DLD1 (cell line): Measurements from ENCODE around the gene FOXO3.

ENCODE experiments used
- in situ Hi-C: cut with HindIII; loops from 2 replicates; pipeline ENCODE4 v1.10.0; 2017; ENCODE audit warnings: low sequenced_read_pairs

Gene FOXO3

DNA sequence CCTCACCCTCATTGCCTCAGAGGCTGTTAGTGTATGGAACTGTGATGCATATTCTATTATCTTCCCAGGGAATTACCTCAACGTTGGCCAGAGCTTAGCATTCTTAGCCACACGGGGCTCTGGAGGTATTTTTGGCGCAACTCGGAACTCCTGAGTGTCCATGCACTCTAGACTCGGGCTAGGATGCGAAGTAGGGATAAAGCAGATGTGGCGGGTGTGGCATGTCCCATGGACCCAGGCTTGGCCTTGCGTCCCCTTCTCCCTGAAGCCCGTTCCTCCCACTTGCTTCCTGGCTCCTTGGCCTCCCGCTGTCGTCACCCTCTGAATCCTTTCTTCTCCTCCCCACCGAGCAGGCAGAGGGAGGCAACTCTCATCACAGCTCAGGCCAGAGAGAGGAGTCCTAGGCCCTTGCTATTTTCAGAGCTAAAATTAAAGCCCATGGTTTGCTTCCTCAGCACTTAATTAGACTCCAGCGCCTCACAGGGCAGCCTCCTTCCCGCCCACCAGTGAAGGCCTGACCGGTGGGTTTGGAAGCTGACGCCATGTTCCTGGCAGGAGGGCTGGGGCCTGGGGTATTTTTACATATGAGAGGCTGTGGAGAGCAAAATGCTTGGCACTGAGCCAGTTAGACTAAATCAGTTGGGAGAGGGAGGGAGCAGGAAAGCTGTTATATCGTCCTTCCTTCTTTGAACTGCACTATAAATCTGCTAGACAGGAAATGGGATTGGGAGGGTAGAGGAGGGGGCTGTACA is 138.7 kb downstream of the FOXO3 start:
- in situ Hi-C loops, result no loop called here

- in situ Hi-C loops, result no loop called here
Measured at GRCh38 chr6:108702106-108702851, 141.6 kb downstream of the FOXO3 start.

DNA sequence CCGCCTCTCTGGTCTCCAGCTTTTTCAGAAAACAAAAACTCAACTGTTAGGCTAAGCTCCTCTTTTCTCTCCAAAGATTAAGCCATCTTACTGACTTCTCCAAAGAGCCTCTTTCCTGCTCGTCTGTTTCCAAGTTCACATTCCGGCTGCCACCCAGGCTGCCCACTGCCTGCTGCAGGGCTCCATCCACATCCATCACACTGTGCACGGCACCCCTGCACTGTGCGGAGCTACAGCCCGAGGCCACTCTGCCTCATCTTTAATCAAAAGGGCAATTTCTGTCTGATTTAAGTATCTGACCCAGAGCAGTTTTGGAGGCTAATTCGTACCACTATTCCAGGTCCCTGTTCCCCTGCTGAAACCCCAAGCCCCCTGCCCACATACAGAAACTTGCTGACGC is 145.9 kb downstream of the FOXO3 start:
- in situ Hi-C loops, result no loop called here

- in situ Hi-C loops, result no loop called here
Measured at GRCh38 chr6:108707328-108707976, 146.7 kb downstream of the FOXO3 start.

DNA sequence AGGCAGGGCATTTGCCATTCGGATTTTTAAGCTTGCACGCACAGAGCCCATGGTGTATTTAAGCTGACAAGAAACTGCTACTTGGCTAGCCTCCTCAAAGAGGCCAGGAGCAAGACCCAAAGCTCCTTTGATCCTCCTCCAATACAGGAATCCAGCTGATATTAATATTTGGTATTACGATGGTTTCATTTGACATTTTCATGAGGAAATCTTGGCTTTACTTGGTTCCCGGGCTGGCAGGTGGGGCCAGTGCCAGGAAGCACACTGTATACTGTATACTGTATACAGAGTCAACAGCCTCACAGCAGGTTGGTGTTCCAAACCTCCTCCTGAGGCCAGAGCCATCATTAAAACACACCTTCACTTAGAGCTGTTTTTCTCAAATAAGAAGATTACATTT is 149.3 kb downstream of the FOXO3 start:
- in situ Hi-C loops, result no loop called here

GRCh38 chr6:108710551-108710950 is 149.8 kb downstream of the FOXO3 start:
- in situ Hi-C loops, result no loop called here

GRCh38 chr6:108711071-108711470 is 150.4 kb downstream of the FOXO3 start:
- in situ Hi-C loops, result no loop called here

GRCh38 chr6:108711826-108712225 is 151.1 kb downstream of the FOXO3 start:
- in situ Hi-C loops, result no loop called here

DNA sequence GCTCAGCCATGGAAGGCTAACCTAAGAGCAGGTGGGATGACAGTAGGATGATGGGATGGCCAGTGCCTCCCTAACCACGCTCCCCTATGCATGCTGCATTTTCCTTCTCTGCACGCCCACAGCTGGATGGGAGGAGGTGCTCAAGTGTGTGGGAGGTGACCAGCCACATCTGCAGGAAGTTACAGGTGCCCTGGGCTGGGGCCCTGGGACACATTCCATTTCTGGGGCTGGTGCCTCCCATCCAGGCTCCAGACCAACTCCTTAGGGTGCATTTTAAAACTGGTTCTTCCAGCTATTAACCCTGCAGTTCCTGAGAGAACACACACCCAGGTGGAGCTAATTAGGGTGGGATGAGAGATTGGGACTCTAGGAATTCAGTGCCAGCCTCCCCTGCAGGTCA is 152.2 kb downstream of the FOXO3 start:
- in situ Hi-C loops, result no loop called here

DNA sequence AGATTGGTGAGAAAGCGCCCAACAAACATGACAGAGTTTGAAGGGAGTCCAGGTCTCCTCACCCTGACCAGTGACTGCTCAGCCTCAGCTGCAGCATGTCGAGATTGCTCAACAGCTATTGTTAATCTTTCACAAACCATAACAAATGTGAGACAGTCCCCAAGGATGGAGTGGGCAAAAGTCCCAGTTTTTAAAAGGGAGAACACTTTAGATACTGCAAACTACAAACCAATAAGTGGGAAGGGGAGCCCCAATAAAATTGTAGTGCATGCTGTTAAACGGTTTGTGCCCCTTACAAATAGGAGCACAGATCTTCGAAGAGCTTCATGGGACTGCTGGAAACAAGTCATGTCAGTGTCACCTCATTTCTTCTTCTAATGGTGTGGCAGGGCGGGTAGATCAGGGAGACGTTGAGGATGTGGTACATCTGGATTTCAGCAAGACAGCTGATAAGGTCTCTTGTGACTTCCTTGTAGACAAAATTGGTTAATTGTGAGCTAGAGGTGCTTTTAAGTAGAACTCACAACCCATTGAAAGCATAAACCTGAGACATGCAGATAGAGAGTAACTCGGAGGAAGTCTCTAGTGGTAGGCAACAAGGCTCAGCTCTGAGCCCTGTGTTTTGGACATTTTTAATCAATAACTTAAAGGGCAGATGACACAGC is 153.5 kb downstream of the FOXO3 start:
- in situ Hi-C loops, result no loop called here

DNA sequence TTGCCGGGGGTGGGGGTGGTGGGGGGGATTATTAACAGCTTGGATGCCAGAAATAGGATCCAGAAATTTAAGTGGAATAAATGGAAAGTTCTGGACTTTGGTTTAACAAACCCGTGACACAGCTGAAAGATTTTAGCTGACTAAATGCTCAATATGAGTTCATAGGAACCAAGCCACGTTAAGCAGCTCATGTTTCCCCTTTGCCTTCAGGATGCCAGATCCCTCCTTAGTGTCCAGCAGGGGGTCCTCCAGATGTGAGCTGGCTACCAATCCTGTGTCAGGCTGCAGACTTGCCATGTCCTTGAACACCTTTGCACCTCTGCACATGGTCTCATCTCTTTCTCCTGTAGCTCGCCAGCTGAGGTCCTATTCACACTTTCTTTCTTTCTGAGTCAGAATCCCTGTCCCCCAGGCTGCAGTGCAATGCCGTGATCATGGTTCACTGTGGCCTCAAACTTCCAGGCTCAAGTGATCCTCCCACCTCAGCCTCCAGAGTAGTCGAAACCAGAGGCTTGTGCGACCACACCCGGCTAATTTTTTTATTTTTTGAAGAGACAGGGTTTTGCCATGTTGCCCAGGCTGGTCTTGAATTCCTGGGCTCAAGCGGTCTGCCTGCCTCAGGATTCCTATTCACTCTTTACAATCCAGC is 154.2 kb downstream of the FOXO3 start:
- in situ Hi-C loops, result no loop called here

- in situ Hi-C loops, result no loop called here
Measured at GRCh38 chr6:108715832-108716231, 155.1 kb downstream of the FOXO3 start.

DNA sequence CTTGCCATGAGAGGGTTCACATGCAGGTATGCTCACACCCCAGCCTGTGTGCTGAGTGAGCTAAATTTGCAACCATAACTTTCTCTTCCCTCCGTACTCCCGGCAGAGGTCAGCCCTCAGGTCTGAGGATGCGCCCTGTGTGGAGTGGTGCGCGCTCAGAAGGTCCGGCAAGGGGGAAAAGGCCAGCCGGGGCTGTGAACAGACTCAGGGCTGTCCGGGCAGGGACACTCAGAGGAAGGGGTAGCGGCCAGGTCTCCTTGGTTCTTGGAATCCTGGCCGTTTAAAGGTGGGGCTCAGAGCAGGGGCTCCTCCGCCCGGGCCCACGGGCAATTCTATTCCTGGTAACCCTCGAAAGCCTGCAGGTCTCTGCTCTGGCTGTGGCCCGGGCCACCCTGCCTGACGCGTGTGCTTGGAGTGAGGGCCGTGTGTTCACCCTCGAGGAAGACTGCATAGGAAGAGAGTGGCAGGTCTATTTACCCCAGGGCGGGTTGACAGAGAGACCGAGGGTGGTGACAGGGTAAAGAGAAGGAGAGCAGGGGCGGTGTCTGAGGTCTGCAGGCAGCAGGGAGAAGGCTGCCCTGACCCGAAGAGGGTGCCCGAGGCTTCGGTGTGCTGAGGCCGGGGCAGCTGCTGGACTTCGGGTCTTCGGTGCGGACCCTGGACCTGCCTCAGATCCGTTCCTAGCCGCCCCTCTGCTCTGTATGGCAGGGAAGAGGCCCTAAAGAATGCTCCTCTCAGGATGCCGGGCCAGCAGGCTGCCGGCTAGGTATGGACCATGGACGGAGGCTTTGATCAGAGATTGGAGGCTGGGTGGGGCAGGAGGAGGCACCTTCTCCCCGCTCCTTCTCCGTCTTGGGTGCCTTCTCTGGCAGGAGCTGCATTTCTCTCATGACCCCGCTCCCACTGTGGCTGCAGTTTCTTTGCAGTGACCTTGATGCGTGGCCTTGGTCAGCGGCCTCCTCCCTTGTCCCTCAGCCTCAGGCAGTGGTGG is 156.4 kb downstream of the FOXO3 start:
- in situ Hi-C loops, result no loop called here

GRCh38 chr6:108719477-108719876 is 158.8 kb downstream of the FOXO3 start:
- in situ Hi-C loops, result no loop called here

GRCh38 chr6:108720827-108721226 is 160.1 kb downstream of the FOXO3 start:
- in situ Hi-C loops, result no loop called here

- in situ Hi-C loops, result no loop called here
Measured at GRCh38 chr6:108721286-108721685, 160.6 kb downstream of the FOXO3 start.

GRCh38 chr6:108723594-108723993 is 162.9 kb downstream of the FOXO3 start:
- in situ Hi-C loops, result no loop called here

DNA sequence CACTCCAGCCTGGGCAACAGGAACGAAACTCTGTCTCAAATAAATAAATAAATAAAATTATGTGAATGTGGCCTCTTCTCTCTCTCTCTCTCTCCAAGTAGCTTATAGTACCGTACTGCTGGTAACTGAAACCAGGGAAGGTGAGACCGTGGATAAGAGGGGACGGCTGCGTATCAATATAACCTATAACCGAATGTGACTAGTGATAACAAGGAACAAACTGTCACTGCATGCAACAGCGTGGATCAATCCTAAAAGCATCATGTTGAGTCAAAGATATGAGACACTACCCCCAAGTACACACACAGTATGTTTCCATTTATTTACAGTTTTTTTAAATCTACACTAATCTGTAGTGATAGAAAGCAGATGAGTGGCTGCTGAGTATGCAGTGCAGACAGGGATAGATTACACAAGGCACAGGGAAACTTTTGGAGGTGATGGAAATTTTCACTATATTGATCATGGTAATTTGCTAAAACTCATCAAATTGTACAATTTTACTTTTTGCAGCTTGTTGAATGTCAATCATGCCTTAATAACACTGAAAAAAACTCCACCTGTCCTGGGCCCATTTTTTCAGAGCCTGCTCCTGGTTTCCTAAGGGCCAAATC is 166.1 kb downstream of the FOXO3 start:
- in situ Hi-C loops, result no loop called here
